HEK293 (cell line): ENCODE results near the gene VIPR2.
"Not testable (repeated sequence)": the region's sequence is repeated elsewhere in the genome, so short reads cannot be mapped to it uniquely, and the experiment has no call there.

Source experiments
- CTCF ChIA-PET: fragments of 350-600 bp; formaldehyde crosslinking; extraction: SDS; loops from one replicate; lab custom pipeline; 2021; ENCODE audit warnings: antibody characterized with exemption; lab: Yijun Ruan, JAX
- POLR2A ChIA-PET: fragments of 300-600 bp; formaldehyde crosslinking; extraction: SDS; loops from one replicate; lab custom pipeline; 2020; ENCODE audit warnings: antibody characterized with exemption, inconsistent platforms; lab: Yijun Ruan, JAX
- H3K27ac ChIP-seq: fragments of 200-500 bp; sonication (Bioruptor generic); 2 replicates; pipeline ENCODE4 v1.5.1; 2014; ENCODE audit warnings: low read depth, low read length, control low read depth, inconsistent platforms; ENCODE audit errors: extremely low read depth
- H3K36me3 ChIP-seq, 2 experiments: fragments of 200-500 bp in 1 of 2; sonication (Bioruptor generic) in 1 of 2; 1 replicate in 1 of 2; 2 replicates in 1 of 2; pipeline ENCODE4 v1.5.1; 2014 to 2017; ENCODE audit warnings: inconsistent platforms in 2 of 2, low read length in 2 of 2; ENCODE audit not compliant: control insufficient read depth in 2 of 2, insufficient read depth in 1 of 2
- H3K4me1 ChIP-seq: fragments of 200-500 bp; sonication (Bioruptor generic); 2 replicates; pipeline ENCODE4 v1.5.1; 2014; ENCODE audit warnings: mild to moderate bottlenecking, low read length, inconsistent platforms; ENCODE audit not compliant: control insufficient read depth, insufficient read depth
- H3K4me3 ChIP-seq: 2 replicates; pipeline ENCODE4 v1.5.1; 2011; ENCODE audit warnings: low read depth, mild to moderate bottlenecking, control low read depth, low read length, moderate library complexity
- H3K9me3 ChIP-seq: fragments of 200-500 bp; sonication (Bioruptor generic); 2 replicates; pipeline ENCODE4 v1.5.1; 2014; ENCODE audit warnings: low read depth, low read length, inconsistent platforms; ENCODE audit not compliant: control insufficient read depth, insufficient read depth
- GLI4 ChIP-seq: fragments of 450-650 bp; formaldehyde crosslinking; IDR thresholded peaks from 2 replicates; pipeline ENCODE4 v1.5.1; 2016; ENCODE audit warnings: missing biosample characterization, missing genetic modification characterization
- GLIS1 ChIP-seq: fragments of 450-650 bp; formaldehyde crosslinking; IDR thresholded peaks from 2 replicates; pipeline ENCODE4 v1.5.1; 2016; ENCODE audit warnings: missing biosample characterization, missing genetic modification characterization
- HOXA7 ChIP-seq: sonication (generic); formaldehyde crosslinking; IDR thresholded peaks from 2 replicates; pipeline ENCODE4 v1.8.1; 2022; ENCODE audit warnings: missing genetic modification reagents, borderline replicate concordance
- ZNF114 ChIP-seq: fragments of 450-650 bp; formaldehyde crosslinking; IDR thresholded peaks from 2 replicates; pipeline ENCODE4 v1.5.0; 2017; ENCODE audit warnings: missing biosample characterization, missing genetic modification characterization
- ZNF146 ChIP-seq: fragments of 450-650 bp; formaldehyde crosslinking; IDR thresholded peaks from 2 replicates; pipeline ENCODE4 v1.5.1; 2016; ENCODE audit warnings: missing biosample characterization, missing genetic modification characterization
- ZNF2 ChIP-seq: fragments of 450-650 bp; formaldehyde crosslinking; IDR thresholded peaks from 2 replicates; pipeline ENCODE4 v1.5.1; 2016; ENCODE audit warnings: missing biosample characterization, missing genetic modification characterization
- ZNF214 ChIP-seq: fragments of 450-650 bp; formaldehyde crosslinking; IDR thresholded peaks from 2 replicates; pipeline ENCODE4 v1.5.1; 2017; ENCODE audit warnings: missing biosample characterization, mild to moderate bottlenecking, missing genetic modification characterization, borderline replicate concordance
- ZNF549 ChIP-seq: fragments of 450-650 bp; IDR thresholded peaks from 2 replicates; pipeline ENCODE4 v1.5.1; 2018; ENCODE audit warnings: missing biosample characterization, missing genetic modification characterization, mild to moderate bottlenecking, inconsistent platforms, moderate library complexity
- ZNF555 ChIP-seq: fragments of 450-650 bp; formaldehyde crosslinking; conservative IDR thresholded peaks from 2 replicates; pipeline ENCODE4 v1.5.1; 2017; ENCODE audit warnings: missing biosample characterization, mild to moderate bottlenecking, missing genetic modification characterization, inconsistent platforms
- ZNF677 ChIP-seq: fragments of 450-650 bp; IDR thresholded peaks from 2 replicates; pipeline ENCODE4 v1.5.0; 2018; ENCODE audit warnings: missing biosample characterization, mild to moderate bottlenecking, missing genetic modification characterization, moderate library complexity
- TF ChIP-seq, protein P1 (sequence below): fragments of 450-650 bp; formaldehyde crosslinking; IDR thresholded peaks from 2 replicates; pipeline ENCODE4 v1.5.1; 2016; ENCODE audit warnings: missing biosample characterization, missing genetic modification characterization
- TF ChIP-seq, protein P2 (sequence below): fragments of 450-650 bp; formaldehyde crosslinking; IDR thresholded peaks from 2 replicates; pipeline ENCODE4 v1.5.1; 2016; ENCODE audit warnings: missing biosample characterization, missing genetic modification characterization, borderline replicate concordance
- TF ChIP-seq, protein P3 (sequence below): fragments of 450-650 bp; formaldehyde crosslinking; IDR thresholded peaks from 2 replicates; pipeline ENCODE4; 2016; ENCODE audit warnings: missing biosample characterization, missing genetic modification characterization
- TF ChIP-seq, protein P4 (sequence below): fragments of 450-650 bp; formaldehyde crosslinking; conservative IDR thresholded peaks from 2 replicates; pipeline ENCODE4 v1.5.1; 2016; ENCODE audit warnings: low read depth, missing biosample characterization, missing genetic modification characterization

VIPR2 gene

DNA sequence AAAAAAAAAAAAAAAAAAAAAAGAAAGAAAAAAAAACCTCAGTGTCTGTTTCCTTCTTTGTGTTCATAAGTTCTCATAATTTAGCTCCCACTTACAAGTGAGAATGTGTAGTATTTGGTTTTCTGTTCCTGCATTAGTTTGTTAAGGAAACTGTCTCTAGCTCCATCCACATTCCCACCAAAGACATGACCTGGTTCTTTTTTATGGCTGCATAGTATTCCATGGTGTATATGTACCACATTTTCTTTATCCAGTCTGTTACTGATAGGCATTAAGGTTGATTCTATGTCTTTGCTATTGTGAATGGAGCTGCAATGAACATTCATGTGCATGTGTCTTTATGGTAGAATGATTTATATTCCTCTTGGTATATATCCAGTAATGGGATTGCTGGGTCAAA lies 21.4 kb downstream of the VIPR2 start:
- peak; percentile 88 for TF ChIP-seq ZNF146 (tag by site-specific recombination)
- TF ChIP-seq, protein P1, sequence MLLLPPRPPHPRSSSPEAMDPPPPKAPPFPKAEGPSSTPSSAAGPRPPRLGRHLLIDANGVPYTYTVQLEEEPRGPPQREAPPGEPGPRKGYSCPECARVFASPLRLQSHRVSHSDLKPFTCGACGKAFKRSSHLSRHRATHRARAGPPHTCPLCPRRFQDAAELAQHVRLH (tag by site-specific recombination), result 0 out of 2 replicates have a peak, but pooled peaks have one; percentile 32
- H3K4me3 ChIP-seq, H3K36me3 ChIP-seq, H3K9me3 ChIP-seq, H3K27ac ChIP-seq, H3K4me1 ChIP-seq, POLR2A ChIA-PET: not testable (repeated sequence)
- CTCF ChIA-PET, result interaction anchor here (0.6 kb wide), 1 partner anchor 9 kb away, joined by 3 read pairs; no protein-coding TSS in a partner anchor

DNA sequence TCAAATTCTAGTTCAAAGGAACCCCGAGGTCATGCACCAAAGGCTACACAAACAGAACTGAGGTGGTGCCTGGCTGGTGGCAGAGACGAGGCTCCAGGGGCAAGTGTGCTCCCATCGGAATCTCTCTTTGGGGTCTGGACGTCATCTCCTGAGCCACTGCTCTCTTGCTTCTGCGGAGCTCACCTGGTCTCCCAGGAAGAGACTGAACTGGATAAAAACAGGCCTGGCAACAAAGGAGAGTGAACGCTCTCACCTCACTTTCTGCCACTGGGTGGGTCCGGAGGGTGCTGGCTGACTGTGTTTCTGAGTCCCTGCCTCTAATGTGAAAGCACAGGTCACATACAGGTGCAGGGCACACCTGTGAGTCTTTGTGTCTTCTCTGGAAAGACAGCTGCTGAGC lies 22.4 kb downstream of the VIPR2 start:
- no peak overlapping the region for H3K4me3 ChIP-seq
- no peak overlapping the region for H3K27ac ChIP-seq
- H3K36me3 ChIP-seq, result no peaks in the 10 kb centered on the region
- POLR2A ChIA-PET, result no interaction called here
- TF ChIP-seq, protein P2, sequence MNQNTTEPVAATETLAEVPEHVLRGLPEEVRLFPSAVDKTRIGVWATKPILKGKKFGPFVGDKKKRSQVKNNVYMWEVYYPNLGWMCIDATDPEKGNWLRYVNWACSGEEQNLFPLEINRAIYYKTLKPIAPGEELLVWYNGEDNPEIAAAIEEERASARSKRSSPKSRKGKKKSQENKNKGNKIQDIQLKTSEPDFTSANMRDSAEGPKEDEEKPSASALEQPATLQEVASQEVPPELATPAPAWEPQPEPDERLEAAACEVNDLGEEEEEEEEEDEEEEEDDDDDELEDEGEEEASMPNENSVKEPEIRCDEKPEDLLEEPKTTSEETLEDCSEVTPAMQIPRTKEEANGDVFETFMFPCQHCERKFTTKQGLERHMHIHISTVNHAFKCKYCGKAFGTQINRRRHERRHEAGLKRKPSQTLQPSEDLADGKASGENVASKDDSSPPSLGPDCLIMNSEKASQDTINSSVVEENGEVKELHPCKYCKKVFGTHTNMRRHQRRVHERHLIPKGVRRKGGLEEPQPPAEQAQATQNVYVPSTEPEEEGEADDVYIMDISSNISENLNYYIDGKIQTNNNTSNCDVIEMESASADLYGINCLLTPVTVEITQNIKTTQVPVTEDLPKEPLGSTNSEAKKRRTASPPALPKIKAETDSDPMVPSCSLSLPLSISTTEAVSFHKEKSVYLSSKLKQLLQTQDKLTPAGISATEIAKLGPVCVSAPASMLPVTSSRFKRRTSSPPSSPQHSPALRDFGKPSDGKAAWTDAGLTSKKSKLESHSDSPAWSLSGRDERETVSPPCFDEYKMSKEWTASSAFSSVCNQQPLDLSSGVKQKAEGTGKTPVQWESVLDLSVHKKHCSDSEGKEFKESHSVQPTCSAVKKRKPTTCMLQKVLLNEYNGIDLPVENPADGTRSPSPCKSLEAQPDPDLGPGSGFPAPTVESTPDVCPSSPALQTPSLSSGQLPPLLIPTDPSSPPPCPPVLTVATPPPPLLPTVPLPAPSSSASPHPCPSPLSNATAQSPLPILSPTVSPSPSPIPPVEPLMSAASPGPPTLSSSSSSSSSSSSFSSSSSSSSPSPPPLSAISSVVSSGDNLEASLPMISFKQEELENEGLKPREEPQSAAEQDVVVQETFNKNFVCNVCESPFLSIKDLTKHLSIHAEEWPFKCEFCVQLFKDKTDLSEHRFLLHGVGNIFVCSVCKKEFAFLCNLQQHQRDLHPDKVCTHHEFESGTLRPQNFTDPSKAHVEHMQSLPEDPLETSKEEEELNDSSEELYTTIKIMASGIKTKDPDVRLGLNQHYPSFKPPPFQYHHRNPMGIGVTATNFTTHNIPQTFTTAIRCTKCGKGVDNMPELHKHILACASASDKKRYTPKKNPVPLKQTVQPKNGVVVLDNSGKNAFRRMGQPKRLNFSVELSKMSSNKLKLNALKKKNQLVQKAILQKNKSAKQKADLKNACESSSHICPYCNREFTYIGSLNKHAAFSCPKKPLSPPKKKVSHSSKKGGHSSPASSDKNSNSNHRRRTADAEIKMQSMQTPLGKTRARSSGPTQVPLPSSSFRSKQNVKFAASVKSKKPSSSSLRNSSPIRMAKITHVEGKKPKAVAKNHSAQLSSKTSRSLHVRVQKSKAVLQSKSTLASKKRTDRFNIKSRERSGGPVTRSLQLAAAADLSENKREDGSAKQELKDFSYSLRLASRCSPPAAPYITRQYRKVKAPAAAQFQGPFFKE (tag by site-specific recombination), result no peak
- TF ChIP-seq ZNF114 (tag by site-specific recombination) (no peak), ZNF549 (tag by site-specific recombination) (no peak), ZNF555 (no peak), ZNF677 (tag by site-specific recombination) (no peak), GLI4 (tag by site-specific recombination) (no peak), ZNF2 (tag by site-specific recombination) (no peak), GLIS1 (tag by site-specific recombination) (no peak), HOXA7 (CRISPR knock-in tag) (no peak), ZNF214 (tag by site-specific recombination) (no peak)
- TF ChIP-seq, protein P3, sequence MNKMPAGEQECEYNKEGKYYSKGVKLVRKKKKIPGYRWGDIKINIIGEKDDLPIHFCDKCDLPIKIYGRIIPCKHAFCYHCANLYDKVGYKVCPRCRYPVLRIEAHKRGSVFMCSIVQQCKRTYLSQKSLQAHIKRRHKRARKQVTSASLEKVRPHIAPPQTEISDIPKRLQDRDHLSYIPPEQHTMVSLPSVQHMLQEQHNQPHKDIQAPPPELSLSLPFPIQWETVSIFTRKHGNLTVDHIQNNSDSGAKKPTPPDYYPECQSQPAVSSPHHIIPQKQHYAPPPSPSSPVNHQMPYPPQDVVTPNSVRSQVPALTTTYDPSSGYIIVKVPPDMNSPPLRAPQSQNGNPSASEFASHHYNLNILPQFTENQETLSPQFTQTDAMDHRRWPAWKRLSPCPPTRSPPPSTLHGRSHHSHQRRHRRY (tag by site-specific recombination), result no peak
- TF ChIP-seq, protein P4, sequence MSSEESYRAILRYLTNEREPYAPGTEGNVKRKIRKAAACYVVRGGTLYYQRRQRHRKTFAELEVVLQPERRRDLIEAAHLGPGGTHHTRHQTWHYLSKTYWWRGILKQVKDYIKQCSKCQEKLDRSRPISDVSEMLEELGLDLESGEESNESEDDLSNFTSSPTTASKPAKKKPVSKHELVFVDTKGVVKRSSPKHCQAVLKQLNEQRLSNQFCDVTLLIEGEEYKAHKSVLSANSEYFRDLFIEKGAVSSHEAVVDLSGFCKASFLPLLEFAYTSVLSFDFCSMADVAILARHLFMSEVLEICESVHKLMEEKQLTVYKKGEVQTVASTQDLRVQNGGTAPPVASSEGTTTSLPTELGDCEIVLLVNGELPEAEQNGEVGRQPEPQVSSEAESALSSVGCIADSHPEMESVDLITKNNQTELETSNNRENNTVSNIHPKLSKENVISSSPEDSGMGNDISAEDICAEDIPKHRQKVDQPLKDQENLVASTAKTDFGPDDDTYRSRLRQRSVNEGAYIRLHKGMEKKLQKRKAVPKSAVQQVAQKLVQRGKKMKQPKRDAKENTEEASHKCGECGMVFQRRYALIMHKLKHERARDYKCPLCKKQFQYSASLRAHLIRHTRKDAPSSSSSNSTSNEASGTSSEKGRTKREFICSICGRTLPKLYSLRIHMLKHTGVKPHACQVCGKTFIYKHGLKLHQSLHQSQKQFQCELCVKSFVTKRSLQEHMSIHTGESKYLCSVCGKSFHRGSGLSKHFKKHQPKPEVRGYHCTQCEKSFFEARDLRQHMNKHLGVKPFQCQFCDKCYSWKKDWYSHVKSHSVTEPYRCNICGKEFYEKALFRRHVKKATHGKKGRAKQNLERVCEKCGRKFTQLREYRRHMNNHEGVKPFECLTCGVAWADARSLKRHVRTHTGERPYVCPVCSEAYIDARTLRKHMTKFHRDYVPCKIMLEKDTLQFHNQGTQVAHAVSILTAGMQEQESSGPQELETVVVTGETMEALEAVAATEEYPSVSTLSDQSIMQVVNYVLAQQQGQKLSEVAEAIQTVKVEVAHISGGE, result no peak
- no peaks in the 10 kb centered on the region for H3K9me3 ChIP-seq
- no peaks in the 10 kb centered on the region for H3K4me1 ChIP-seq
- CTCF ChIA-PET, result no interaction called here
